ENCODE measurements around the gene PTPRG. TPM values are rescaled to one million over a fixed set of nuclear protein-coding genes. Genes with fewer than 3 reads are reported as not detected.

The PTPRG gene
- total RNA-seq, 4 donors from 2014 or later = 33.5 to 56.6 (median 46.9) TPM

GRCh38 chr3:61595288-61595687 lies 33.9 kb downstream of the PTPRG start:
- Histone ChIP-seq H3K27me3 (no peaks in the 10 kb centered on the region), H3K27ac (no peak overlapping the region), H3K4me3 (no peak overlapping the region), H3K36me3 (no peaks in the 10 kb centered on the region), H3K4me1 (no peaks in the 10 kb centered on the region), H3K9me3 (no peaks in the 10 kb centered on the region)
- DNase-seq = no peak
- TF ChIP-seq POLR2A (IDR thresholded peaks at IDR 0.05) = no peak
- no peak for TF ChIP-seq CTCF (IDR thresholded peaks at IDR 0.05)

GRCh38 chr3:61595826-61596225 lies 34.5 kb downstream of the PTPRG start:
- H3K4me1 ChIP-seq = no peaks in the 10 kb centered on the region
- TF ChIP-seq POLR2A (IDR thresholded peaks at IDR 0.05) = no peak
- no peak for TF ChIP-seq CTCF (IDR thresholded peaks at IDR 0.05)
- H3K9me3 ChIP-seq = no peaks in the 10 kb centered on the region
- H3K27me3 ChIP-seq = no peaks in the 10 kb centered on the region
- H3K4me3 ChIP-seq = no peak overlapping the region
- no peaks in the 10 kb centered on the region for H3K36me3 ChIP-seq
- H3K27ac ChIP-seq = no peak overlapping the region
- DNase-seq = no peak

- no peaks in the 10 kb centered on the region for H3K4me1 ChIP-seq
- H3K27ac ChIP-seq = no peak overlapping the region
- no peak for DNase-seq
- H3K4me3 ChIP-seq = no peak overlapping the region
- no peaks in the 10 kb centered on the region for H3K27me3 ChIP-seq
- H3K36me3 ChIP-seq = no peaks in the 10 kb centered on the region
- TF ChIP-seq POLR2A (IDR thresholded peaks at IDR 0.05) (no peak), CTCF (IDR thresholded peaks at IDR 0.05) (no peak)
- H3K9me3 ChIP-seq = no peaks in the 10 kb centered on the region
These were observed 36.5 kb downstream of the PTPRG start for GRCh38 chr3:61597906-61598305.

- TF ChIP-seq POLR2A (IDR thresholded peaks at IDR 0.05) = no peak
- TF ChIP-seq CTCF (IDR thresholded peaks at IDR 0.05) = no peak
- no peaks in the 10 kb centered on the region for H3K9me3 ChIP-seq
- DNase-seq = no peak
- no peak overlapping the region for H3K4me3 ChIP-seq
- H3K4me1 ChIP-seq = no peaks in the 10 kb centered on the region
- H3K36me3 ChIP-seq = no peaks in the 10 kb centered on the region
- no peaks in the 10 kb centered on the region for H3K27me3 ChIP-seq
- H3K27ac ChIP-seq = no peak overlapping the region
These were observed 38.8 kb downstream of the PTPRG start for GRCh38 chr3:61600195-61600594.

- H3K9me3 ChIP-seq = no peaks in the 10 kb centered on the region
- H3K27me3 ChIP-seq = no peaks in the 10 kb centered on the region
- TF ChIP-seq CTCF (IDR thresholded peaks at IDR 0.05) (no peak), POLR2A (IDR thresholded peaks at IDR 0.05) (no peak)
- no peaks in the 10 kb centered on the region for H3K4me1 ChIP-seq
- peaks cover 0 to 6% (median 0%) of the 10 kb centered on the region in 3 donors for H3K36me3 ChIP-seq
- no peak overlapping the region for H3K4me3 ChIP-seq
- no peak overlapping the region for H3K27ac ChIP-seq
- no peak for DNase-seq
These were observed 40.5 kb downstream of the PTPRG start for GRCh38 chr3:61601831-61602230.

GRCh38 chr3:61602466-61602865 lies 41.1 kb downstream of the PTPRG start:
- no peaks in the 10 kb centered on the region for H3K27me3 ChIP-seq
- no peak for TF ChIP-seq POLR2A (IDR thresholded peaks at IDR 0.05)
- TF ChIP-seq CTCF (IDR thresholded peaks at IDR 0.05) = no peak
- peaks cover 0 to 6% (median 0%) of the 10 kb centered on the region in 3 donors for H3K36me3 ChIP-seq
- no peaks in the 10 kb centered on the region for H3K9me3 ChIP-seq
- no peak overlapping the region for H3K4me3 ChIP-seq
- H3K4me1 ChIP-seq = no peaks in the 10 kb centered on the region
- H3K27ac ChIP-seq = no peak overlapping the region
- DNase-seq = no peak
